BLaER1 treated with 17β-estradiol and CSF1 and Interleukin-3, amounts not matched to agents 10 nM and 100 nM (cell line): ENCODE measurements around the gene EFCAB7.
A peak's percentile ranks its signal among the peaks of the same experiment; 100 is the strongest.

Experiments used
- H3K27ac ChIP-seq, 11 experiments: shearing (Covaris generic); formaldehyde crosslinking; 2 replicates each; pipeline ENCODE4 v1.8.1; 2022
- H3K27me3 ChIP-seq, 11 experiments: shearing (Covaris generic); formaldehyde crosslinking; 2 replicates each; pipeline ENCODE4 v1.8.1; 2022
- H3K36me3 ChIP-seq, 11 experiments: shearing (Covaris generic); formaldehyde crosslinking; 2 replicates each; pipeline ENCODE4 v1.8.1; 2022
- H3K4me1 ChIP-seq, 10 experiments: shearing (Covaris generic); formaldehyde crosslinking; 2 replicates each; pipeline ENCODE4 v1.8.1; 2022
- H3K4me2 ChIP-seq, 11 experiments: shearing (Covaris generic); formaldehyde crosslinking; 2 replicates each; pipeline ENCODE4 v1.8.1; 2022
- H3K4me3 ChIP-seq, 10 experiments: shearing (Covaris generic); formaldehyde crosslinking; 2 replicates each; pipeline ENCODE4 v1.8.1; 2022
- H3K9ac ChIP-seq, 11 experiments: shearing (Covaris generic); formaldehyde crosslinking; 2 replicates each; pipeline ENCODE4 v1.8.1; 2022
- H3K9me3 ChIP-seq, 11 experiments: shearing (Covaris generic); formaldehyde crosslinking; replicated peaks in 1 of 11; 2 replicates each; pipeline ENCODE4 v1.8.1; 2022
- H4K20me1 ChIP-seq, 11 experiments: shearing (Covaris generic); formaldehyde crosslinking; 2 replicates each; pipeline ENCODE4 v1.8.1; 2022
- Cebpa-rat ChIP-seq, 11 experiments: shearing (Covaris generic); IDR thresholded peaks; 2 replicates each; pipeline ENCODE4 v1.8.1; 2022

EFCAB7 gene, protein sequence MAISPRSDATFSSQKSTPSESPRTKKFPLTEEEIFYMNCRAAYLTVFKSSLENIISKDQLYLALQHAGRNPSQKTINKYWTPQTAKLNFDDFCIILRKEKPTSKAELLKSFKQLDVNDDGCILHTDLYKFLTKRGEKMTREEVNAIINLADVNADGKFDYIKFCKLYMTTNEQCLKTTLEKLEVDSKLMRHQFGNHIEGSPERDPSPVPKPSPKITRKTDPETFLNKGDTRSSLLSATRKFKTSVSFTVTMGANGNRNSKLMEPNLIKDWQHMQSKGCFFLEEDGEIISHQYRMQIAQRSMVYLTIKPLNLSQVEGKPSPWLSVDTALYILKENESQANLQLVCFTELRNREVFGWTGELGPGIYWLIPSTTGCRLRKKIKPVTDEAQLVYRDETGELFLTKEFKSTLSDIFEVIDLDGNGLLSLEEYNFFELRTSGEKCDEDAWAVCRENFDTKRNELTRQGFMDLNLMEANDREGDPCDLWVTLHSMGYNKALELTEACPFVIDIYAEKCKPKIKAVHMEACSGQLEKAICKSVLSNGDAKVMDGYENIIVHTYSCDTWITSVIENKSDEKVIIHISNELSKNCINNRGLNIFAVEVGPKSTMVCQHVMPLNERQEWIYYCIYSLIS

DNA sequence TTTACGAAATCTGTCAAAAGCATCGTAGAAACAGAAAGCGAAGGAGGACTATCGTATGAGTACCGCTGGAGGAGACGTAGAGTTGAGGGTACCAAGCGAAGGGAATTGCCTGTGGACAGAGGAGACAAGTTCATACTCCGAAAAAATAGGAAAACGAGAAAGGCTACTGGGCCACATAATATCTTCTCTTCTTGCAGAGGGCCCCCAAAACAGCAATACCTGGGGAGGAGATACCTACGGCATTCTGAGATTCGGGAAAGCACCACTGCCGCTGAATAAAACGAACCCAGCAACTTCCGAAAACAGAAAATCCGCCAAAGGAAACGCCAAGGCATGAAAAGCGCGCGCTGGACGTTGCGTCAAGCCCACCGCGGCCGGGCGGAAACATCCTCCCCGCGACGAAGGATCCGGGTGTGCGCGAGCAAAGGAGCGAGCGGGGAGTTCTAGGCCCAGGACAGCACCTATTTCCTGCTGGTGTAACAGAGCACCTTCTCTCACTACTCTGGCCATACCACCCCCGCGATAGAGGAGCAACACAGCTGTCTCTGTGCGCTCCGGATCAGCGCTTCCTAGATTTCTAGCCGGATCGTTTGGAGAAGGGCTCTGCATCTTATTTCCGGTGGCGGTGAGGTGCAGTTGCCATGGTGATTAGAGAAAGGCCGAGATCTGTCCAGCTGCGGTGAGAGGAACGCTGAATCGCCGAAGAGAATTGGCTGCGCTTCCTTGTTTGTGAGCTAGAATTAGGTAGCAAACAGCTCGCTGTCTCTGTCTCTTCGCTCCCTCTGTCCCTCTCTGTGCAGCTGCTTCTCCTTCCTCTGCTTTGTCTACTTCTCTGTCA, at the start of gene EFCAB7, which contains the start of gene ITGB3BP:
Gene EFCAB7, plus strand, starts transcription at position 635 of the 838 bp plus-strand sequence. CDS start 2,048 bp downstream, outside the sequence.
Gene ITGB3BP, minus strand, starts transcription at position 335 of the 838 bp plus-strand sequence. Its CDS starts 92 bp downstream, at position 243.
- Histone ChIP-seq H4K20me1 (no peaks in the 10 kb centered on the region), H3K4me2 (peak within 1 kb of the TSS; percentile 79 to 93 (median 88)), H3K4me3 (peak within 1 kb of the TSS; percentile 72 to 87 (median 77)), H3K9ac (peak within 1 kb of the TSS; percentile 81 to 97 (median 90)), H3K9me3 (no peaks in the 10 kb centered on the region), H3K36me3 (peaks cover 0 to 24% (median 0%) of the 10 kb centered on the region in 11 experiments; a peak in 9 of 22 replicates), H3K4me1 (peaks cover 18 to 27% (median 25%) of the 10 kb centered on the region in 10 experiments), H3K27me3 (no peaks in the 10 kb centered on the region), H3K27ac (peak within 1 kb of the TSS; percentile 86 to 99 (median 93))
- peak in 1 of 11 experiments; percentile 12; a peak in 1 of 22 replicates for TF ChIP-seq Cebpa-rat (IDR thresholded peaks at IDR 0.05)

DNA sequence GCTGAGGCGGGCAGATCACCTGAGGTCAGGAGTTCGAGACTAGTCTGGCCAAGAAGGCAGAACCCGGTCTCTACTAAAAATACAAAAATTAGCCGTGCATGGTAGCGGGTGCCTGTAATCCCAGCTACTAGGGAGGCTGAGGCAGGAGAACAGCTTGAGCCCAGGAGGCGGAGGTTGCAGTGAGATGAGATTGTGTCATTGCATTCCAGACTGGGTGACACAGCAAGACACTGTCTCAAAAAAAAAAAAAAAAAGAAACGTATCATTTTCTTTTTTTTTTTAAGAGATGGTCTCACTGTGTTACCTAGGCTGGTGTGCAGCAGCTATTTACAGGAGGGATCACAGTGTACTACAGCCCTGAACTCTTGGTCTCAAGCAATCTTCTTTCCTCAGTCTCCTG, 47.6 kb upstream of the EFCAB7 start:
- H3K4me1 ChIP-seq, result no peaks in the 10 kb centered on the region
- H3K27me3 ChIP-seq, result no peaks in the 10 kb centered on the region
- H3K36me3 ChIP-seq, result peaks cover 0 to 50% (median 40%) of the 10 kb centered on the region in 11 experiments; a peak in 21 of 22 replicates
- peaks cover 20 to 32% (median 24%) of the 10 kb centered on the region in 11 experiments for H3K9me3 ChIP-seq
- H4K20me1 ChIP-seq, result no peaks in the 10 kb centered on the region
- H3K27ac ChIP-seq, result no peak overlapping the region
- no peak overlapping the region for H3K4me2 ChIP-seq
- H3K4me3 ChIP-seq, result no peak overlapping the region
- TF ChIP-seq Cebpa-rat (IDR thresholded peaks at IDR 0.05), result no peak
- no peak overlapping the region for H3K9ac ChIP-seq

DNA sequence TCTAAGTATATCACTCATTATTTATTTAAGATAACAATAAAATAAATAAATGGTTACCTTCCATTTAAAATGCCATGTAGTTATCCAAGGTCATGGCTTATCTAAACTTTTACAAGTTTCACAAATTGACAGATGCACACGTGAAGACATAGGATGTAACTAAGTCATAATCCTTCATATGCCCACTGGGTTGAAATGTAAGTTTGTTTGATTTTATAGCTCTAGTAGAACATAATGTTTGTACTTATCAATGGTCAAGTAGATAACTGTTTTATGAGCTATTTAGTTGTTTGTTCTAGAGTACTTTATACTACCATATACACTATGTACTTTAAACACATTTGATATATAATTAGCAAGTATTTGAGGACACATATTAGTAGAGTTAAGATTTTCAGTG, 43.3 kb upstream of the EFCAB7 start:
- H3K4me2 ChIP-seq, result no peak overlapping the region
- H3K9ac ChIP-seq, result no peak overlapping the region
- H3K36me3 ChIP-seq, result peaks cover 0 to 58% (median 25%) of the 10 kb centered on the region in 11 experiments; a peak in 20 of 22 replicates
- H3K27ac ChIP-seq, result no peak overlapping the region
- H3K9me3 ChIP-seq, result peaks cover 2 to 8% (median 4%) of the 10 kb centered on the region in 11 experiments; a peak in 18 of 22 replicates
- H4K20me1 ChIP-seq, result no peaks in the 10 kb centered on the region
- H3K4me3 ChIP-seq, result no peak overlapping the region
- no peaks in the 10 kb centered on the region for H3K27me3 ChIP-seq
- no peaks in the 10 kb centered on the region for H3K4me1 ChIP-seq
- TF ChIP-seq Cebpa-rat (IDR thresholded peaks at IDR 0.05), result no peak

DNA sequence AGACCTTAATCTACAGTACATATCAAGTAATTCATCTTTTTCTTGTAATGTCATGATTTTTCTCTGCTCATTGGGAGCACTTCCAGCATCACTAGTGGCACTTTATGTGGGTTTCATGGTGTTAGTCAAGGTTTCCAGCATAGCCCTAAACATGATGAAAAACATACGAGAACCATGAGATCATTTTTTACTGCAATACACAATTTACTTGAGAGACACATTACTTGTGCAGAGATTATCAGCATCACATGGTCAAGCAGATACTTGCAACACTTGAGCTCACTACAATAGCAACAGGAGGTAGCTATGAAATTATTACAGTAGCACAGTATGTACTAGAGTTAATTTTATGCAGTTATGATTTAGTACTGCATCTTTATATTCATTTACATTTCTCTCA, 36.7 kb upstream of the EFCAB7 start:
- no peaks in the 10 kb centered on the region for H4K20me1 ChIP-seq
- no peak overlapping the region for H3K4me2 ChIP-seq
- no peaks in the 10 kb centered on the region for H3K9me3 ChIP-seq
- no peak overlapping the region for H3K9ac ChIP-seq
- TF ChIP-seq Cebpa-rat (IDR thresholded peaks at IDR 0.05), result no peak
- no peaks in the 10 kb centered on the region for H3K4me1 ChIP-seq
- H3K4me3 ChIP-seq, result no peak overlapping the region
- no peaks in the 10 kb centered on the region for H3K27me3 ChIP-seq
- H3K36me3 ChIP-seq, result peaks cover 0 to 60% (median 16%) of the 10 kb centered on the region in 11 experiments; a peak in 12 of 22 replicates
- H3K27ac ChIP-seq, result no peak overlapping the region

DNA sequence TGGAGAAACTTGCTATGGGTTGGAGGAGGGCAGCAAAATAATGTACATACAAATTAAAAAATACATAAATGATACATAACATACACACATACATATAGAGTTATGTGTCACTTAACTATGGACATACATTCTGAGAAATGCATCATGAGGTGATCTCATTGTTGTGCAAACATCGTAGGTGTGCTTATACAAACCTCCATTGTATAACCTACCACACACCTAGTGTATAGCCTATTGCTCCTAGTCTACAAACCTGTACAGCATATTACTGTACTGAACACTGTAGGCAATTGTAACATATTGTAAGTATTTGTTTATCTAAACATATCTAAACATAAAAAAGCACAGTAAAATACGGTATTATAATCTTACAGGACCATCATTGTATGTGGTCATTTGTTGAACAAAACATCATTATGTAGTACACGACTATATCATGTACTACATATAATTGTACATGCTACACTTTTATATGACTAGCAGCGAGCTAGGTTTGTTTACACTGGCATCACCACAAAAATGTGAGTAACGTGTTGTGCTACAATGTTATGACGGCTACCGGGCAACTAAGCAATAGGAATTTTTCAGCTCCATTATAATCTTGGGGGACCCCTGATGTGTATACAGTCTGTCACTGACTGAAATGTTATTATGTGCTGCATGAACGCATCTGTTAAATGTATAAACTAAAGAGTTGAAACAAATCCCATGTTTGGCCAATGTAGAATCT, 35.8 kb upstream of the EFCAB7 start:
- Histone ChIP-seq H3K4me1 (no peaks in the 10 kb centered on the region), H3K27ac (no peak overlapping the region), H3K4me2 (no peak overlapping the region), H3K4me3 (no peak overlapping the region), H3K36me3 (peaks cover 0 to 51% (median 16%) of the 10 kb centered on the region in 11 experiments; a peak in 12 of 22 replicates), H3K27me3 (no peaks in the 10 kb centered on the region), H3K9ac (no peak overlapping the region), H4K20me1 (no peaks in the 10 kb centered on the region), H3K9me3 (no peaks in the 10 kb centered on the region)
- TF ChIP-seq Cebpa-rat (IDR thresholded peaks at IDR 0.05), result no peak

DNA sequence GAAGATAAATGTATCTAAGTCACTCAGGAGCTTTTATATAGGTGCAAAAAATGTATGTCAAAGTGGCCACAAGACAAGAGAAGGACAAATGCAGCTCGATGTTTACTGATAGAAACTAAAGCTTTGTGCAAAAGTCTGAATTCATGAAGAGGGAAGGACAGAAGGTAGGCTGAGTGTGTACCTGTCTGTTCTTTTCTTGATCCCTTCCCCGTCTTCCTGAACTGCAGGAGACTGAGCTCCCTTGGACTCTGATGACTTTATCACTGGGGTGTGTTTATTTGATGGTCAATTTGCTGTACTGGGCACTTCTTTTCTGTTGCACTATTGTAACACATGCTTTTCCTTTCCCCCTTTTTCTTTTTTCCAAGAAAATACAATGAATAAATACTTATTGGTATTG, 25.7 kb upstream of the EFCAB7 start:
- no peak for TF ChIP-seq Cebpa-rat (IDR thresholded peaks at IDR 0.05)
- H3K9me3 ChIP-seq, result no peaks in the 10 kb centered on the region; a peak in 1 of 22 replicates
- H3K4me3 ChIP-seq, result no peak overlapping the region
- H3K27me3 ChIP-seq, result no peaks in the 10 kb centered on the region
- no peak overlapping the region for H3K4me2 ChIP-seq
- H4K20me1 ChIP-seq, result no peaks in the 10 kb centered on the region; a peak in 1 of 22 replicates
- H3K27ac ChIP-seq, result no peak overlapping the region
- H3K4me1 ChIP-seq, result 0 out of 20 replicates have a peak, but pooled peaks cover 0 to 4% (median 0%) of the 10 kb centered on the region in 10 experiments
- peaks cover 0 to 51% (median 18%) of the 10 kb centered on the region in 11 experiments; a peak in 13 of 22 replicates for H3K36me3 ChIP-seq
- H3K9ac ChIP-seq, result no peak overlapping the region

DNA sequence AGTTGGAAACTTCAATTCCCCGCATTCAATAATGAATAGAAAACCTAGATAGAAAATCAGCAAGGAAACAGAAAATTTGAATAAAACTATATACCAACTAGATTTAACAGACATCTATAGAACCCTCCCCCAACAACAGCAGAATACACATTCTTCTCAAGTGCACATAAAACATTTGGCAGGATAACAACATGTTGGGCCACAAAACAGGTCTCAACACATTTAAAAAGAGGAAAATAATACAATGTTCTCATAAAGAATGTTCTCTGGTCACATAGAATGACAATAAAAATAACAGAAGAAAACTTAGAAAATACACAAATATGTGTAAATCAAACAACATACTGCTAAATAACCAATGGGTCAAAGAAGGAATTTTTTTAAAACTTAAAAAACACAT, 25.2 kb upstream of the EFCAB7 start:
- Histone ChIP-seq H3K9ac (no peak overlapping the region), H3K27ac (no peak overlapping the region), H3K36me3 (peaks cover 0 to 51% (median 18%) of the 10 kb centered on the region in 11 experiments; a peak in 13 of 22 replicates), H3K9me3 (no peaks in the 10 kb centered on the region; a peak in 1 of 22 replicates), H3K4me3 (no peak overlapping the region), H3K4me1 (0 out of 20 replicates have a peak, but pooled peaks cover 0 to 4% (median 0%) of the 10 kb centered on the region in 10 experiments), H4K20me1 (no peaks in the 10 kb centered on the region; a peak in 1 of 22 replicates), H3K4me2 (no peak overlapping the region), H3K27me3 (no peaks in the 10 kb centered on the region)
- no peak for TF ChIP-seq Cebpa-rat (IDR thresholded peaks at IDR 0.05)

DNA sequence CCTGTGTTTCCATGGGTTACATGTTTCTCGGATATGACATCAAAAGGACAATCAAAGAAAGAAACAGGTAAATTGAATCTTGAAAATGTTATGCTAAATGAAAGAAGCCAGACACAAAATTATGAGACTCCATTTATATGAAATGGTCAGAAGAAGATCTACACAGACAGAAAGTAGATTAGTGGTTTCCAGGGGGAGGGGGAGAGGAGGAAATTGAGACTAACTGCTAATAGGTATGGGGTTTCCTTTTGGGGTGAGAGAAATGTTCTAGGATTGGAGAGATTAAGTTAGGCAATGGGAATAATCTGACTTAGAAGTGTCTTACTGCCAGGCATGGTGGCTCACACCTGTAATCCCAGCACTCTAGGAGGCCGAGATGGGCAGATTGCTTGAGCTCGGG, 22.1 kb upstream of the EFCAB7 start:
- Histone ChIP-seq H3K36me3 (peaks cover 2 to 56% (median 21%) of the 10 kb centered on the region in 11 experiments), H3K4me2 (no peak overlapping the region), H3K9ac (no peak overlapping the region), H3K9me3 (peaks cover 0 to 4% (median 3%) of the 10 kb centered on the region in 11 experiments; a peak in 12 of 22 replicates), H3K27me3 (no peaks in the 10 kb centered on the region), H3K4me1 (0 out of 20 replicates have a peak, but pooled peaks cover 0 to 4% (median 0%) of the 10 kb centered on the region in 10 experiments), H3K27ac (no peak overlapping the region), H4K20me1 (no peaks in the 10 kb centered on the region), H3K4me3 (no peak overlapping the region)
- TF ChIP-seq Cebpa-rat (IDR thresholded peaks at IDR 0.05), result no peak
